Neural progenitor cell (in vitro differentiated cells): ENCODE results near the gene TSC22D3. TPM values are rescaled to one million over a fixed set of nuclear protein-coding genes. Genes with fewer than 3 reads are reported as not detected.
A peak's percentile ranks its signal among the peaks of the same experiment; 100 is the strongest.

Source experiments
- DNase-seq: peaks from one replicate; pipeline ENCODE4 v3.0.0-alpha.2; 2016; ENCODE audit warnings: low spot score
- H2AFZ ChIP-seq: fragments of 200-600 bp; sonication (generic); replicated peaks from 2 replicates; pipeline ENCODE4 v1.6.1; 2016; ENCODE audit warnings: antibody characterized with exemption
- H3F3A ChIP-seq: fragments of 200-600 bp; sonication (generic); 2 replicates; pipeline ENCODE4 v1.6.1; 2016; ENCODE audit warnings: antibody characterized with exemption, low read depth
- H3K27ac ChIP-seq: fragments of 200-600 bp; sonication (generic); 2 replicates; pipeline ENCODE4 v1.5.1; 2016; ENCODE audit warnings: mild to moderate bottlenecking
- H3K27me3 ChIP-seq: fragments of 200-600 bp; sonication (generic); 2 replicates; pipeline ENCODE4 v1.6.1; 2016; ENCODE audit warnings: mild to moderate bottlenecking, moderate library complexity
- H3K36me3 ChIP-seq: fragments of 200-600 bp; sonication (generic); 2 replicates; pipeline ENCODE4 v1.5.1; 2016
- H3K4me1 ChIP-seq: fragments of 200-600 bp; sonication (generic); 2 replicates; pipeline ENCODE4 v1.6.1; 2016; ENCODE audit warnings: mixed run types
- H3K4me2 ChIP-seq: fragments of 200-600 bp; sonication (generic); 2 replicates; pipeline ENCODE4 v1.6.1; 2016
- H3K4me3 ChIP-seq: fragments of 200-600 bp; sonication (generic); 2 replicates; pipeline ENCODE4 v1.5.1; 2016
- H3K79me2 ChIP-seq: fragments of 200-600 bp; sonication (generic); 2 replicates; pipeline ENCODE4 v1.6.1; 2016; ENCODE audit warnings: low read depth
- H3K9ac ChIP-seq: fragments of 200-600 bp; sonication (generic); 2 replicates; pipeline ENCODE4 v1.6.1; 2016
- H3K9me3 ChIP-seq: fragments of 200-600 bp; sonication (generic); 2 replicates; pipeline ENCODE4 v1.5.1; 2016; ENCODE audit warnings: low read depth
- H4K20me1 ChIP-seq: fragments of 200-600 bp; sonication (generic); 2 replicates; pipeline ENCODE4 v1.6.1; 2016; ENCODE audit warnings: low read depth
- H3K27ac Mint-ChIP-seq: 3 replicates; pipeline ENCODE4 v1.8.0; 2021; ENCODE audit warnings: mixed read lengths
- H3K27me3 Mint-ChIP-seq: 2 replicates; pipeline ENCODE4 v1.8.0; 2022; ENCODE audit warnings: low read depth, mild to moderate bottlenecking, inconsistent platforms, moderate library complexity, mixed read lengths; ENCODE audit not compliant: insufficient read depth
- H3K36me3 Mint-ChIP-seq: 3 replicates; pipeline ENCODE4 v1.8.0; 2021; ENCODE audit warnings: mixed read lengths
- H3K4me1 Mint-ChIP-seq: 3 replicates; pipeline ENCODE4 v1.8.0; 2021; ENCODE audit warnings: mixed read lengths
- H3K4me3 Mint-ChIP-seq: 3 replicates; pipeline ENCODE4 v1.8.0; 2021; ENCODE audit warnings: mild to moderate bottlenecking, moderate library complexity, mixed read lengths
- H3K9me3 Mint-ChIP-seq: 3 replicates; pipeline ENCODE4 v1.8.0; 2020; ENCODE audit warnings: mixed read lengths
- EZH2 ChIP-seq: fragments of 200-600 bp; sonication (generic); IDR thresholded peaks from 2 replicates; pipeline ENCODE4 v1.6.1; 2017; ENCODE audit warnings: antibody characterized with exemption, mild to moderate bottlenecking, moderate library complexity
- EZH2phosphoT487 ChIP-seq: fragments of 200-600 bp; sonication (generic); IDR thresholded peaks from 2 replicates; pipeline ENCODE4 v1.6.1; 2017; ENCODE audit warnings: antibody characterized with exemption
- total RNA-seq: library from RNA; depleted of rRNA; stranded (reverse); fragments of >200 nt; gene quantifications from 2 replicates; pipeline ENCODE4 v1.2.3, GENCODE V29; 2015; ENCODE audit warnings: low replicate concordance
- TF ChIP-seq, protein P1 (sequence below): fragments of 200-600 bp; sonication (generic); IDR thresholded peaks from 2 replicates; pipeline ENCODE4 v1.5.1; 2017; ENCODE audit warnings: antibody characterized with exemption, mild to moderate bottlenecking

TSC22D3 gene
- total RNA-seq, 1 donor from 2014 or later, result 44.9 TPM

DNA sequence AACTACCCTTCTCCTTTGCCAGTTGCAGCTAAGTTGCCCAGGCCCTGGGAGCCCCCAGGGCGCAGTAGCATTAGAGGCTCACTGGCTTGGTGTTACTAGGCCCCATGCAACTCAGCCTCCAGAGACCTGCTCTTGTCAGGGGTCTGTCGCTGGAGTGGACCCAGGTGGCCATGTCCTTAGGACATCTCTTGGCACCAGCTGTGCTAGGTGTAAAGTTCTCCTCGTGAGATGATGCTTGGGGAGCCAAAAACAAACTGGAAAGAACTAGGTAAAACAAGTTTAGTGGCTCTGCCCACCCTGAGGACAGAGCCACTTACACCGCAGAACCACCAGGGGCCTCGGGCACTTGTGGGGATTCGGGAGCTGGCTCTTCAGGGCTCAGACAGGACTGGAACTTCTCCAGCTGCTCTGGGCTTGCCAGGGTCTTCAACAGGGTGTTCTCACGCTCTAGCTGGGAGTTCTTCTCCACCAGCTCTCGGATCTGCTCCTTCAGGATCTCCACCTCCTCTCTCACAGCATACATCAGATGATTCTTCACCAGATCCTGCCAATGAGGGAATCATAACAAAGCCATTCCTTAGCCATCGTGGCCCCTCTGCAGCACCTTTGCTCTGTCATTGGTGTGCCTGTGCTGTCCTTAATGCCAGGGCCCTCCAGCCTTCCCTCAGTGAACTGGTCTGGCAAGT lies 61.2 kb downstream of the TSC22D3 start:
- H3K4me3 Mint-ChIP-seq, result no peak overlapping the region
- Histone ChIP-seq H4K20me1 (no peaks in the 10 kb centered on the region), H3K4me1 (peaks cover 10% of the 10 kb centered on the region), H3K27me3 (peaks cover 7% of the 10 kb centered on the region), H3K27ac (no peak overlapping the region), H3K4me2 (no peak overlapping the region), H3K9ac (no peak overlapping the region), H3K9me3 (no peaks in the 10 kb centered on the region), H3K4me3 (no peak overlapping the region), H2AFZ (no peak overlapping the region), H3F3A (no peaks in the 10 kb centered on the region), H3K79me2 (no peaks in the 10 kb centered on the region), H3K36me3 (no peaks in the 10 kb centered on the region)
- H3K36me3 Mint-ChIP-seq, result peaks cover 7% of the 10 kb centered on the region
- TF ChIP-seq, protein P1, sequence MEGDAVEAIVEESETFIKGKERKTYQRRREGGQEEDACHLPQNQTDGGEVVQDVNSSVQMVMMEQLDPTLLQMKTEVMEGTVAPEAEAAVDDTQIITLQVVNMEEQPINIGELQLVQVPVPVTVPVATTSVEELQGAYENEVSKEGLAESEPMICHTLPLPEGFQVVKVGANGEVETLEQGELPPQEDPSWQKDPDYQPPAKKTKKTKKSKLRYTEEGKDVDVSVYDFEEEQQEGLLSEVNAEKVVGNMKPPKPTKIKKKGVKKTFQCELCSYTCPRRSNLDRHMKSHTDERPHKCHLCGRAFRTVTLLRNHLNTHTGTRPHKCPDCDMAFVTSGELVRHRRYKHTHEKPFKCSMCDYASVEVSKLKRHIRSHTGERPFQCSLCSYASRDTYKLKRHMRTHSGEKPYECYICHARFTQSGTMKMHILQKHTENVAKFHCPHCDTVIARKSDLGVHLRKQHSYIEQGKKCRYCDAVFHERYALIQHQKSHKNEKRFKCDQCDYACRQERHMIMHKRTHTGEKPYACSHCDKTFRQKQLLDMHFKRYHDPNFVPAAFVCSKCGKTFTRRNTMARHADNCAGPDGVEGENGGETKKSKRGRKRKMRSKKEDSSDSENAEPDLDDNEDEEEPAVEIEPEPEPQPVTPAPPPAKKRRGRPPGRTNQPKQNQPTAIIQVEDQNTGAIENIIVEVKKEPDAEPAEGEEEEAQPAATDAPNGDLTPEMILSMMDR, result peak; percentile 21
- TF ChIP-seq EZH2 (no peak), EZH2phosphoT487 (no peak)
- no peaks in the 10 kb centered on the region for H3K9me3 Mint-ChIP-seq
- H3K27me3 Mint-ChIP-seq, result peaks cover 5% of the 10 kb centered on the region
- H3K4me1 Mint-ChIP-seq, result peaks cover 31% of the 10 kb centered on the region
- DNase-seq, result no peak
- no peak overlapping the region for H3K27ac Mint-ChIP-seq

DNA sequence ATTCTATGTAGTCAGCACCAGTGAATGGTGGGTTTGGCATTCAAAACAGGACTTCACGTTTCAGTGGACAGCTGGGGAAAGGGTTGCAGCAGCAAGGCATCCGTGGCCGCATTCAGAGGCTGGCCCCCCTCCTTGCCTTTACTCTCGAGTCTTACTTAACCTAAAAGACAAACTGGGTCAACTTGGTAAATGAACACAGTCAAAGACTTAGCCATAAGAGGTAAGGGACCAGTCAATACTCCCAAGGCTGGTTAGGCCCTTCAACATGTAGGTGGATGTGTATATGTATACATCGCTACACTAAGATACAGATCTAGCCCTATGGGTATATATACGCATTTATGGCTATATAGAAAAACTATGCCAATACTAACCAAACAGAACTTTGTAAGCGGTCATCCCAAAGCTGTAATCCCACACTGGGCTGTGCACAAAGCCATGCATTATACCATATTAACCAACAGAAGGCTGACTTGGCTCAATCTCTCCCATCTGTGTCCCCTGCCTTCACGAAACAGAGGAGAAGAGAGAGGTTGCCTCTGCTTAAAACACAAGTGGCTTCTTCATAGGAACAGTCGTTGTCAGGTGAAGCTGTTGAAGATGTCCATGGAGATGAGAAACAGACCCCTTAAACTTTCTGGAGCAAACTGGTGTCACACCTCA lies 61.9 kb downstream of the TSC22D3 start:
- H3K9me3 Mint-ChIP-seq, result no peaks in the 10 kb centered on the region
- H3K9me3 ChIP-seq, result no peaks in the 10 kb centered on the region
- no peak overlapping the region for H3K4me2 ChIP-seq
- TF ChIP-seq, protein P1, result no peak
- TF ChIP-seq EZH2 (no peak), EZH2phosphoT487 (no peak)
- no peak overlapping the region for H3K4me3 ChIP-seq
- H3K9ac ChIP-seq, result no peak overlapping the region
- H3K79me2 ChIP-seq, result no peaks in the 10 kb centered on the region
- peaks cover 10% of the 10 kb centered on the region for H3K4me1 ChIP-seq
- H3K27me3 Mint-ChIP-seq, result peaks cover 5% of the 10 kb centered on the region
- no peak for DNase-seq
- no peak overlapping the region for H3K4me3 Mint-ChIP-seq
- peaks cover 7% of the 10 kb centered on the region for H3K36me3 Mint-ChIP-seq
- no peaks in the 10 kb centered on the region for H3K36me3 ChIP-seq
- peaks cover 7% of the 10 kb centered on the region for H3K27me3 ChIP-seq
- H2AFZ ChIP-seq, result no peak overlapping the region
- peaks cover 31% of the 10 kb centered on the region for H3K4me1 Mint-ChIP-seq
- no peak overlapping the region for H3K27ac Mint-ChIP-seq
- H4K20me1 ChIP-seq, result no peaks in the 10 kb centered on the region
- no peaks in the 10 kb centered on the region for H3F3A ChIP-seq
- H3K27ac ChIP-seq, result no peak overlapping the region

DNA sequence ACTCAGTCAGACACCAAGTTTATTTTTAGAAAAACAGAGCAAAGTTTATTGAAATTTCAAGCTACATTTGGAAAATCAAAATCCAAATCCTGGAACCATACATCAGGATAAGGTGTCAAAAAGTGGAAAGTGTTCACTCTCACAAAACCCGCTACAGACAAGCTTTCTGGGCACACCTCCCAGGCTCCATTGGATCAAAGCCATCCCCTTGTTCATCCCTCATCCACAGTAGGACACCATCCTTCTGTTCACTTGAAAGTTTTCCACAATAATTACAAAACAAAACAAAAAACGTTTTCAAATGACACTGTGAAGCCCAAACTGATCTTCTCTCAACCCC lies 62.4 kb downstream of the TSC22D3 start:
- Histone ChIP-seq H3K79me2 (no peaks in the 10 kb centered on the region), H3K4me2 (no peak overlapping the region), H2AFZ (no peak overlapping the region), H3K27ac (no peak overlapping the region), H3K4me1 (peaks cover 10% of the 10 kb centered on the region), H3F3A (no peaks in the 10 kb centered on the region), H3K4me3 (no peak overlapping the region), H4K20me1 (no peaks in the 10 kb centered on the region), H3K9ac (no peak overlapping the region), H3K36me3 (no peaks in the 10 kb centered on the region), H3K9me3 (no peaks in the 10 kb centered on the region), H3K27me3 (peaks cover 7% of the 10 kb centered on the region)
- no peak overlapping the region for H3K4me3 Mint-ChIP-seq
- peaks cover 31% of the 10 kb centered on the region for H3K4me1 Mint-ChIP-seq
- TF ChIP-seq, protein P1, result no peak
- TF ChIP-seq EZH2 (no peak), EZH2phosphoT487 (no peak)
- peaks cover 7% of the 10 kb centered on the region for H3K36me3 Mint-ChIP-seq
- no peak for DNase-seq
- H3K27ac Mint-ChIP-seq, result no peak overlapping the region
- H3K27me3 Mint-ChIP-seq, result peaks cover 5% of the 10 kb centered on the region
- H3K9me3 Mint-ChIP-seq, result no peaks in the 10 kb centered on the region
